Keratinocyte (primary cell): Measurements from ENCODE around the gene GNB1.

Experiments used
- EZH2 ChIP-seq: IDR thresholded peaks from one replicate; pipeline ENCODE4 v1.6.1; 2012; ENCODE audit warnings: inconsistent platforms, mild to moderate bottlenecking, low read length, moderate library complexity
- TF ChIP-seq, protein P1 (sequence below), 3 experiments: IDR thresholded peaks in 1 of 3; conservative IDR thresholded peaks in 1 of 3; optimal IDR thresholded peaks in 1 of 3; 2 replicates in 2 of 3; 3 replicates in 1 of 3; pipeline versions ENCODE3 to v1.5.1; 2011; ENCODE audit warnings: low read length in 3 of 3, mild to moderate bottlenecking in 3 of 3, moderate library complexity in 2 of 3, control low read depth in 1 of 3, inconsistent platforms in 1 of 3; ENCODE audit not compliant: insufficient read depth in 2 of 3; ENCODE audit errors: extremely low read depth in 1 of 3

DNA sequence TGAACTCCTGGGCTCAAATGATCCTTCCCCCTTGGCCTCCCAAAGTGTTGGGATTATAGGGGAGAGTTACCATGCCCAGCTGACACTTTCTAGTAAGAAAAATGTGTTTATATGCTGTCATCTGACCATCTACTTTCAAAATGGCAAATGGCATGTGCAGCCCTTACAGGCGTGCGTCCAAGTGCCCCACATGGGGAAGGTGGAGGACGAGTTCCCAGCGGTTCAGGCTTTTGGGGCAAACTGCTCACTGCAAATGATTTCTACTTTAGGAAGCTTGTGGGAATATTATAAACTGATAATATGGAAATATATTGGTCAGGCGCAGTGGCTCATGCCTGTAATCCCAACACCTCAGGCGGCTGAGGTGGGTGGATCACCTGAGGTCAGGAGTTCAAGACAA, 71.1 kb downstream of the GNB1 start:
- TF ChIP-seq, protein P1, sequence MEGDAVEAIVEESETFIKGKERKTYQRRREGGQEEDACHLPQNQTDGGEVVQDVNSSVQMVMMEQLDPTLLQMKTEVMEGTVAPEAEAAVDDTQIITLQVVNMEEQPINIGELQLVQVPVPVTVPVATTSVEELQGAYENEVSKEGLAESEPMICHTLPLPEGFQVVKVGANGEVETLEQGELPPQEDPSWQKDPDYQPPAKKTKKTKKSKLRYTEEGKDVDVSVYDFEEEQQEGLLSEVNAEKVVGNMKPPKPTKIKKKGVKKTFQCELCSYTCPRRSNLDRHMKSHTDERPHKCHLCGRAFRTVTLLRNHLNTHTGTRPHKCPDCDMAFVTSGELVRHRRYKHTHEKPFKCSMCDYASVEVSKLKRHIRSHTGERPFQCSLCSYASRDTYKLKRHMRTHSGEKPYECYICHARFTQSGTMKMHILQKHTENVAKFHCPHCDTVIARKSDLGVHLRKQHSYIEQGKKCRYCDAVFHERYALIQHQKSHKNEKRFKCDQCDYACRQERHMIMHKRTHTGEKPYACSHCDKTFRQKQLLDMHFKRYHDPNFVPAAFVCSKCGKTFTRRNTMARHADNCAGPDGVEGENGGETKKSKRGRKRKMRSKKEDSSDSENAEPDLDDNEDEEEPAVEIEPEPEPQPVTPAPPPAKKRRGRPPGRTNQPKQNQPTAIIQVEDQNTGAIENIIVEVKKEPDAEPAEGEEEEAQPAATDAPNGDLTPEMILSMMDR (optimal IDR thresholded peaks at IDR 0.05 in 1 of 3, IDR thresholded peaks at IDR 0.05 in 1 of 3, conservative IDR thresholded peaks at IDR 0.05 in 1 of 3; ENCODE audit: extremely low read depth in 1 of 3, insufficient read depth in 2 of 3, low read length in 3 of 3): no peak
- no peak for TF ChIP-seq EZH2
